Gastrocnemius medialis (tissue), 4 donors: ENCODE measurements around the gene BCAN.

ENCODE experiments used
- POLR2A ChIP-seq, 2 donors: fragments of 450-650 bp; IDR thresholded peaks; one replicate each; pipeline ENCODE4 v1.6.1; 2017; ENCODE audit warnings: antibody characterized with exemption in 2 of 2, mild to moderate bottlenecking in 2 of 2, moderate library complexity in 2 of 2
- TF ChIP-seq, protein P1 (sequence below), 5 experiments: fragments of 450-650 bp in 3 of 5; fragments of 200-600 bp in 2 of 5; sonication (generic) in 2 of 5; IDR thresholded peaks in 4 of 5; conservative IDR thresholded peaks in 1 of 5; 1 replicate in 4 of 5; 2 replicates in 1 of 5; pipeline ENCODE4 v1.5.1; 2016 to 2019; ENCODE audit warnings: antibody characterized with exemption in 5 of 5, mild to moderate bottlenecking in 3 of 5, moderate library complexity in 3 of 5

- no peak for TF ChIP-seq POLR2A (IDR thresholded peaks at IDR 0.05)
- TF ChIP-seq, protein P1, sequence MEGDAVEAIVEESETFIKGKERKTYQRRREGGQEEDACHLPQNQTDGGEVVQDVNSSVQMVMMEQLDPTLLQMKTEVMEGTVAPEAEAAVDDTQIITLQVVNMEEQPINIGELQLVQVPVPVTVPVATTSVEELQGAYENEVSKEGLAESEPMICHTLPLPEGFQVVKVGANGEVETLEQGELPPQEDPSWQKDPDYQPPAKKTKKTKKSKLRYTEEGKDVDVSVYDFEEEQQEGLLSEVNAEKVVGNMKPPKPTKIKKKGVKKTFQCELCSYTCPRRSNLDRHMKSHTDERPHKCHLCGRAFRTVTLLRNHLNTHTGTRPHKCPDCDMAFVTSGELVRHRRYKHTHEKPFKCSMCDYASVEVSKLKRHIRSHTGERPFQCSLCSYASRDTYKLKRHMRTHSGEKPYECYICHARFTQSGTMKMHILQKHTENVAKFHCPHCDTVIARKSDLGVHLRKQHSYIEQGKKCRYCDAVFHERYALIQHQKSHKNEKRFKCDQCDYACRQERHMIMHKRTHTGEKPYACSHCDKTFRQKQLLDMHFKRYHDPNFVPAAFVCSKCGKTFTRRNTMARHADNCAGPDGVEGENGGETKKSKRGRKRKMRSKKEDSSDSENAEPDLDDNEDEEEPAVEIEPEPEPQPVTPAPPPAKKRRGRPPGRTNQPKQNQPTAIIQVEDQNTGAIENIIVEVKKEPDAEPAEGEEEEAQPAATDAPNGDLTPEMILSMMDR (IDR thresholded peaks at IDR 0.05 in 4 of 5, conservative IDR thresholded peaks at IDR 0.05 in 1 of 5), result no peak
Observed at GRCh38 chr1:156622581-156623297, 19.2 kb upstream of the BCAN start.
